Caco-2 (cell line): ENCODE results near the gene TSC22D1. TPM values are rescaled to one million over a fixed set of nuclear protein-coding genes. Genes with fewer than 3 reads are reported as not detected.

Source experiments
- BruUV-seq: library from RNA; stranded (reverse); fragments of 400-500 nt; replicated peaks from 2 replicates; lab custom pipeline; 2021; lab: Mats Ljungman, UMichigan
- CTCF ChIA-PET: fragments of 300-600 bp; sonication (Branson Sonifier 250); formaldehyde crosslinking; loops from one replicate; lab custom pipeline; 2022; ENCODE audit warnings: antibody characterized with exemption; lab: Charles Lee
- POLR2A ChIA-PET: fragments of 300-600 bp; sonication (Branson Sonifier 250); formaldehyde crosslinking; loops from one replicate; lab custom pipeline; 2022; ENCODE audit warnings: antibody characterized with exemption; lab: Charles Lee
- DNase-seq, 2 experiments: peaks; one replicate each; pipeline versions ENCODE4 v3.0.0 to v3.0.0-alpha.2; 2020 to 2022
- H3K27me3 ChIP-seq: replicated peaks from 2 replicates; pipeline ENCODE4 v1.6.0; 2011; ENCODE audit warnings: low read length; ENCODE audit not compliant: control insufficient read depth, insufficient read depth
- H3K36me3 ChIP-seq: 2 replicates; pipeline ENCODE4 v1.5.1; 2011; ENCODE audit warnings: low read length; ENCODE audit not compliant: control insufficient read depth, insufficient read depth
- H3K4me1 ChIP-seq: fragments of 250-450 bp; sonication (Bioruptor Pico); 2 replicates; pipeline ENCODE4 v1.5.1; 2020; ENCODE audit warnings: mild to moderate bottlenecking
- H3K4me3 ChIP-seq: 2 replicates; pipeline ENCODE4 v1.5.1; 2011; ENCODE audit warnings: low read depth, mild to moderate bottlenecking, control low read depth, low read length
- H3K9me3 ChIP-seq: fragments of 250-450 bp; sonication (Bioruptor Pico); 2 replicates; pipeline ENCODE4 v1.5.1; 2020; ENCODE audit warnings: mild to moderate bottlenecking, moderate library complexity
- H3K27ac Mint-ChIP-seq: one replicate; pipeline ENCODE4 v1.8.0; 2022; ENCODE audit warnings: mixed read lengths; ENCODE audit not compliant: unreplicated experiment
- H3K27me3 Mint-ChIP-seq: one replicate; pipeline ENCODE4 v1.8.0; 2022; ENCODE audit warnings: mixed read lengths; ENCODE audit not compliant: insufficient read depth, unreplicated experiment
- H3K36me3 Mint-ChIP-seq: one replicate; pipeline ENCODE4 v1.8.0; 2022; ENCODE audit warnings: mild to moderate bottlenecking, mixed read lengths; ENCODE audit not compliant: insufficient read depth, unreplicated experiment
- H3K4me1 Mint-ChIP-seq: one replicate; pipeline ENCODE4 v1.8.0; 2022; ENCODE audit warnings: low read depth, mixed read lengths; ENCODE audit not compliant: unreplicated experiment
- H3K4me3 Mint-ChIP-seq: one replicate; pipeline ENCODE4 v1.8.0; 2022; ENCODE audit warnings: mild to moderate bottlenecking, moderate library complexity, mixed read lengths; ENCODE audit not compliant: unreplicated experiment
- H3K9me3 Mint-ChIP-seq: one replicate; pipeline ENCODE4 v1.8.0; 2022; ENCODE audit warnings: mixed read lengths; ENCODE audit not compliant: unreplicated experiment
- CTCF ChIP-seq, 2 experiments: fragments of 200-600 bp in 1 of 2; IDR thresholded peaks; 1 replicate in 1 of 2; 2 replicates in 1 of 2; pipeline versions ENCODE4 v1.5.1 to v1.8.0; 2011 to 2022; ENCODE audit warnings: antibody characterized with exemption in 1 of 2, control low read depth in 1 of 2, inconsistent platforms in 1 of 2, low read depth in 1 of 2, low read length in 1 of 2, mild to moderate bottlenecking in 1 of 2, moderate library complexity in 1 of 2; ENCODE audit not compliant: insufficient read depth in 1 of 2, severe bottlenecking in 1 of 2, unreplicated experiment in 1 of 2
- intact Hi-C: fragments of 100-400 bp; cut with micrococcal nuclease; formaldehyde crosslinking; loops from one replicate; pipeline ENCODE4 v1.10.0; 2022; ENCODE audit not compliant: unreplicated experiment
- total RNA-seq: library from RNA; stranded (reverse); gene quantifications from 2 replicates; pipeline ENCODE4 v1.2.3, GENCODE V29; 2022

The TSC22D1 gene
- total RNA-seq, 1 experiment from 2014 or later, result 159 TPM

DNA sequence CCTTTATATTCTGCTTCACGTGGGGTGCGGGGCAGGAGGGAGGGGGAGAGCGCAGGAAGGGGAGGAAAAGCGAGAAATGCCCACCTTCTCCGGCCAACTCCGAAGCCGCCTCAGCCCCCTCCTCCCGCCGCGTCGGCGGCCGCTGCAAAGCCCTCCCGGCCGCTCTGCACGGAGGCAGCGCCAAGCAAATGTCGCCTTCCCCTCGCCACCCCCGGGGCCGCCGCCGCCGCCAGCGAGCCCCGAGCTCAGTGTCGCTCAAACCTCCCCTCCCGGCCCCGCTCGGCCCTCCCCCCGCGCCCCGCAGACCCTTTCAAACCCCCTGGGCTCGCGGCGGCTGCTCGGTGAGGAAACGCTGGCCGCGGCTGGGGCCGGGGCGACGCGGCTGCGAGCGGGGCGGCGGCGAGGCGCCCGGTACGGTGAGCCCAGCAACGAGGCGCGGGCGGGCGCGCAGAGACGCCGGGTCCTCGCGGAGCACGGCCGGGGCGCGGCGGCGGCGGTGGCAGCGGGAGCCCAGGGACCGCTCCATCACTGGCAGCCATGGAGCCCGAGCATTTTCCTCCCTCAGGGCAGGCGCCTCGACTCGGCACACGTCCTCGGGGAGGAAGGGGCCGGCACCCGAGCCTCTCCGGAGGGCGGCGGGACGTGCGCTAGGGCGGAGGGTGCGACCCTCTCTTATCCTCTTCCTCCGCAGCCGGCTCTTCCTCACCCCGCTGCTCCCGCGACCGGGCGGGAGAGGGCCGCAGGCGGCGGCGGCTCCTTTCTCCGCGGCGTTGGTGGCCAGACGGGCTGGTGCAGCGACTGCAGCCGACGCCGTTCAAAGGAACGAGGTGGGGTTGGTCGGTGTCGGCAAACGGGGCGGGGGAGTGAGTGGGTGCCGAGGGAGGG, 463 bp upstream of the TSC22D1 start:
- TF ChIP-seq CTCF (IDR thresholded peaks at IDR 0.05; ENCODE audit: insufficient read depth in 1 of 2, low read depth in 1 of 2, low read length in 1 of 2, severe bottlenecking in 1 of 2, unreplicated experiment in 1 of 2), result no peak
- POLR2A ChIA-PET, result interaction anchor here (0.6 kb wide), 1 partner anchor 86 kb away, joined by 4 read pairs; no protein-coding TSS in a partner anchor
- peak overlapping the region; percentile 85 for H3K27ac Mint-ChIP-seq

DNA sequence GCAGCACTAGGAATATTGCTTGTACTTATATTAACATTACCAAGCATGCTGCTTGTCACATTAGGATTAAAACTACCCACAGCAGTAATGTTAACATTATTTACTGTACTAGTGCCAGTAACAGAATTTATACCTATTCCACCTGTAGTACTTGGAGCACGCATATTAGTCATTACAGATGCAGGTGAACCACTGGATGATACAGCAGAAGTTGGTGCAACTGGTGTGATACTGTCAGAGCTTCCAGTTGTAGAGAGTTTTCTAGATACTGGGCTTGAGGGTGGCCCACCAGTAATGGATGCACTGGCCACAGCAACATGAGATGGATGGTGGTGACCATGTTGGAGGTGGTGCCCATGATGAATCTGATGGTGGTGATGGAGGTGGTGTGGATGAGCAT, 1.1 kb downstream of the TSC22D1 start:
- H3K4me3 Mint-ChIP-seq, result peak overlapping the region; percentile 74
- no peaks in the 10 kb centered on the region for H3K9me3 Mint-ChIP-seq
- peaks cover 7% of the 10 kb centered on the region for H3K36me3 Mint-ChIP-seq
- Histone ChIP-seq H3K27me3 (no peaks in the 10 kb centered on the region), H3K36me3 (peaks cover 1% of the 10 kb centered on the region; the same call in 1 of the 2 replicates), H3K4me1 (peaks cover 31% of the 10 kb centered on the region), H3K9me3 (no peaks in the 10 kb centered on the region), H3K4me3 (peak overlapping the region; percentile 99)
- no TSS peak for BruUV-seq
- intact Hi-C loops, result loop anchor here (10.0 kb wide), 1 partner anchor 400 kb away; no protein-coding TSS in a partner anchor
- TF ChIP-seq CTCF (IDR thresholded peaks at IDR 0.05; ENCODE audit: insufficient read depth in 1 of 2, low read depth in 1 of 2, low read length in 1 of 2, severe bottlenecking in 1 of 2, unreplicated experiment in 1 of 2), result no peak
- H3K27me3 Mint-ChIP-seq, result no peaks in the 10 kb centered on the region
- CTCF ChIA-PET, result interaction anchor here (0.6 kb wide), 1 partner anchor 19 kb away, joined by 5 read pairs; no protein-coding TSS in a partner anchor
- H3K27ac Mint-ChIP-seq, result no peak overlapping the region
- peaks cover 28% of the 10 kb centered on the region for H3K4me1 Mint-ChIP-seq
- no peak for DNase-seq
- POLR2A ChIA-PET, result no interaction called here

More for the DNA sequence above, 463 bp upstream of the TSC22D1 start:
- Histone ChIP-seq H3K4me3 (peak overlapping the region; percentile 99), H3K4me1 (peaks cover 31% of the 10 kb centered on the region), H3K9me3 (no peaks in the 10 kb centered on the region), H3K27me3 (no peaks in the 10 kb centered on the region), H3K36me3 (peaks cover 1% of the 10 kb centered on the region; the same call in 1 of the 2 replicates)
- intact Hi-C loops, result loop anchor here (1.0 to 10.0 kb wide), 8 partner anchors 53 to 413 kb away; partner anchors contain the start of genes GPALPP1 and NUFIP1
- DNase-seq, result no peak
- Mint-ChIP-seq H3K4me1 (peaks cover 28% of the 10 kb centered on the region), H3K4me3 (peak overlapping the region; percentile 74), H3K36me3 (peaks cover 7% of the 10 kb centered on the region), H3K27me3 (no peaks in the 10 kb centered on the region), H3K9me3 (no peaks in the 10 kb centered on the region)
- BruUV-seq, result no TSS peak
- CTCF ChIA-PET, result interaction anchor here (0.6 kb wide), 1 partner anchor 48 kb away, joined by 3 read pairs; no protein-coding TSS in a partner anchor

DNA sequence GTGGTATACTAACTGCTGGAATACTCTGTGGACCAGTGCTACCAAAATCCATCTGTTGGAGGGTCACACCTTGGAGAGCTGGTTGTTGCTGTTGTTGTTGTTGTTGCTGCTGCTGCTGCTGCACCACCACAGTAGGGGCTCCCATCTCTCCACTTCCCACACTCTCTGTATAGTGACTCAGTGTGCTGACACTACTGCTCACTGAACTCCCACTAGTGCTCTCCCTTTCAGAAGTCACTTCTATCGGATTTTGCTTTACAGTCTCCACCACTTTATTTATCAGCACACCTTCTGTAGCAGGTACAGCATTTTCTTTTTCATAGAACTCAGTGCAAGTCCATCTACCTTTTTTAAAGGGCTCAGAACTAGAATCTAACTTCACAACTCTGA, 1.7 kb downstream of the TSC22D1 start:
- peaks cover 30% of the 10 kb centered on the region for H3K4me1 ChIP-seq
- TSS peak; percentile 6 for BruUV-seq
- DNase-seq, result no peak
- CTCF ChIA-PET, result interaction anchor here (0.7 to 1.0 kb wide), 2 partner anchors 51 to 343 kb away, joined by 3 read pairs; no protein-coding TSS in a partner anchor
- peaks cover 1% of the 10 kb centered on the region; the same call in 1 of the 2 replicates for H3K36me3 ChIP-seq
- Mint-ChIP-seq H3K27me3 (no peaks in the 10 kb centered on the region), H3K27ac (no peak overlapping the region), H3K4me3 (peak overlapping the region; percentile 74), H3K36me3 (peaks cover 7% of the 10 kb centered on the region), H3K4me1 (peaks cover 25% of the 10 kb centered on the region), H3K9me3 (no peaks in the 10 kb centered on the region)
- POLR2A ChIA-PET, result no interaction called here
- H3K4me3 ChIP-seq, result no peak overlapping the region
- H3K9me3 ChIP-seq, result no peaks in the 10 kb centered on the region
- no peak for TF ChIP-seq CTCF (IDR thresholded peaks at IDR 0.05; ENCODE audit: insufficient read depth in 1 of 2, low read depth in 1 of 2, low read length in 1 of 2, severe bottlenecking in 1 of 2, unreplicated experiment in 1 of 2)
- intact Hi-C loops, result loop anchor here (10.0 kb wide), 1 partner anchor 400 kb away; no protein-coding TSS in a partner anchor
- no peaks in the 10 kb centered on the region for H3K27me3 ChIP-seq
